ENCODE data around the gene GPR152. TPM values are rescaled to one million over a fixed set of nuclear protein-coding genes. Genes with fewer than 3 reads are reported as not detected.
A peak's percentile ranks its signal among the peaks of the same experiment; 100 is the strongest.

Gene GPR152
- total RNA-seq, 1 donor from 2014 or later: not detected

DNA sequence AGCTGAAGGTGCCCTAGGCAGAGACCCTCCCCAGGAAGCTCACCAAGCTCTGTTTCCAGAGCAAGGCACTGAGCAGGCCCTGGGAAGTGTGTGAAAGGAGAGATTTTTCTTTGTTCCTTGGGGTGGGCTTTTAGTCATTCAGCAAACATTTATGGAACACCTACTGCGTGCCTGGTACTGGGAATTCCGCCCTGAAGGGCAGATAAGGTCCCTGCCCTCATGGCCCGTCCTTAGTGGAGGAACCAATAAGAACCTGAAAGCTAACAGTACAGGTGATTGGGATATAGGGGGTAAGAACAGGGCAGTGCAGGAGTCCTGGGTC, 12.6 kb upstream of the GPR152 start:
- no peak for DNase-seq (ENCODE audit: low read depth in 2 of 2)

DNA sequence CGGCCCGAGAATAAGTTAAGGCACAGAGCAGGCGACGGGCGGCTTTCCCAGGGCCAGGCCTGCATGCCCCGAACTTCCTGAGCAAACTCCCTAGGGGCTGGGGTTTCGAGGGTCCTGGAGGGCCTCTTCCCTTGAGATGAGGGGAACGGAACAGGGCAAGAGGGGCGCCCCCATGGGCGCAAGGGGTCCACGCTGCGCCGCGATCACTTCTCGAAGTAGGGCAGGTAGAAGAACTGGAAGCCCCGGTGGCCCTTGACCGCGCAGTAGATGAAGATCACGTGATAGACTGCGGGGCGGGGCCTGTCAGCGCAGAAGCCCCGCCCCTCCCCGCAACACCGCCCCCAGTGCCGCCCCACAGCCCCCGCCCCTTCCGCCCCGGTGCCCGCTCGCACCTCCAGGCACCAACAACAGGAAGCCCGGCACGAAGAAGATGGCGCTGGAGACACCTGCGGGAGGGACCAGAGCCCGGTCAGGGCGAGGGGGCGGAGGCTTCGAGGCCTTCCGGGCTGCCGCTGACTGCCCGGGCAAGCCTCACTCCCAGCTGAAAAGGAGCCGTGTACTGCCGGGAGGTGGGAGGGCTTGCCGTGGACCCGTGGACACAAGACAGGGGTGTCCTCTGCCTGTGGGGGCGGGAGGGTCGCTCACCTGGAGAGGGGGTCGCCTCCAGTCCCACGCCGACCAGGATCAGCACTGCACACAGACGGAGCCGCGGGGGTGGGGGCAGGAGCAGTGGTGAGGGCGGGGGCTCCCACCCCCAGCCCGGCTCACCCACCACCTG, 12.1 kb upstream of the GPR152 start:
- DNase-seq (ENCODE audit: low read depth in 2 of 2): peak; percentile 55 to 86

DNA sequence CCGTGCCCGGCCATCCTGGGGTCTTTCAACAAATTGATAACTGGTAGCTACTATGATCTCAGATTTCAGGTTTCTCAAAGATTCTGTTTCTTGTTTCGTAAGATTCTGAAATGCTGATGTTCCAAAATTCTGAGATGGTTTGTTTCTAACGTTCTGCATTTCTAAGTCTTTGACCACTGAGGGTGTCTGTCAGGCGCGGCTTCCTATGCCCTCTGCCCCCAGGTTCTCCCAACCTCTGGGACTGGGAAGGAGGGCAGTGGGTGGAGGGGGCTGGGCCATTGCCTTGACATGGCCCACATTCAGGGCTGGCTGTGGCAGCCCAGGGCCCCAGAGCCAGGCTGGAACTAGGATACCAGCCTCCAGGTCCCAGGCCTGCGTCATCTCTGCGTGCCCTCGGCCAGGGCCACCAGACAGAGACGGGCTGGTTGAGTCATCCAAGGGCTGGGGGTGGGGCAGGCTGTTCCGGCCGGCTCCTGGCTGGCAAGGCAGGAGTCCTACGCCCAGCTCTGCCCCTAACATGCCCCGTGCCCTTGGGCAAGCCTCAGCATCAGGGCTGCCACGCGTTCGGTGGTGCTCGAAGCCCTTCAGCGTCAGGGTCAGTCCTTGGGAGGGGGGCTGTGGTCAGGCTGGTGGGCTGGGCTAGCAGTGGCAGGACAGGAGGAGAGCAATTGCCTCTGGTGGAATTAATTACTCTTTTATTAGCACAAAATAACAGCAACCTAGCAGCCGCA, 11.3 kb upstream of the GPR152 start:
- peak; percentile 37 to 72 for DNase-seq (ENCODE audit: low read depth in 2 of 2)

DNA sequence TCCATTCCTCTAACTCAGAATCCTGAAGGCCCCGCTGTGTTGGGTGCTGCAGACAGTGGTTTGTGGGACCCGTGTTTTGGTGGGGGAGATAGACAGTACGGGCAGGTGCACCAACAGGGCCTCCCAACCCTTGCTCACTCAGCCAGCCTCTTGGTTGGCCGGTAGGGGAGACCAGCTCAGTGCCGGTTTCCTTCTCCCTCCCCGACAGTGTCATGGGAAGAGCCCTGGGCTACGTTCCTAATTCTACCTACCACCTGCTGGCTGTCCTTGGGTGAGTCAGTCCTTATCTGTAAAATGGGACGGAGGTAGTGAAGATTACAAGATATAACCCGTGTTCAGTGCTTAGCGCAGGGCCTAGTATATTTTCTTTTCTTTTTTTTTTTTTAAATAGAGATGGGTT, 10.7 kb upstream of the GPR152 start:
- DNase-seq (ENCODE audit: low read depth in 2 of 2): no peak

DNA sequence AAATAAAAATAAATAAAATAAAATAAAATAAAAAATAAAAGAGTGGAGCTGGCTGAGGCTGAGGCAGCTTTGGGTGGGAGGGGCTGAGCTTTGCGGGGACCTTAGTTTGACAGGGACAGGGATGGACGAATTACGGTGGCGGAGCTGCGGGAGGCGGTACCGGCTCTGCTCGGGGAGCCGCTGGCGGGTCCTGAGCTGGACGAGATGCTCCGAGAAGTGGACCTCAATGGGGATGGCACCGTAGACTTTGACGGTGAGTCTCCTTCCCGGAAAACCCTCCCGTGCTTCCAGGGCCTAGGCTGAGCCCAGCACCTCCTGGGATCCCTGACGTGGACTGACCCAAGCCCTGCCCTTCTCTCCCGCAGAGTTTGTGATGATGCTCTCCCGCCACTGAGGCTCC, 5.7 kb upstream of the GPR152 start:
- no peak for DNase-seq (ENCODE audit: low read depth in 2 of 2)

DNA sequence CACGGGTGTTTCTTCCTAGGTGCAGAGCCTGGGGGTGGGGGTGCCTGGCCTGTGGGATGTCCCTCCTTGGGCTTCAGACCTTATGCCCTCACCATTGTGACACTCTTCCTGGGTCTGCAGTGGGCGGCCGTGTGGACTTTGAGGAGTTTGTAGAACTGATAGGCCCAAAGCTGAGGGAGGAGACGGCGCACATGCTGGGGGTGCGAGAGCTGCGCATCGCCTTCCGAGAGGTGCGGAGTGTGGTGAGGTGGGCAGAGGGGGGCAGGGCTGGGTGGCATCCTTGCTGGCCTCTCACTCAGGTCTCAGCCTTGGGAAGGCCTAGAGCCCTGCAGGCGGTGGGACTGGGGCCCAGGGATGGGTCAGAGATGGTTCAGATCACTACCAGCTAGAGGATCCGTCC, 4.9 kb upstream of the GPR152 start:
- DNase-seq (ENCODE audit: low read depth in 2 of 2): no peak

DNA sequence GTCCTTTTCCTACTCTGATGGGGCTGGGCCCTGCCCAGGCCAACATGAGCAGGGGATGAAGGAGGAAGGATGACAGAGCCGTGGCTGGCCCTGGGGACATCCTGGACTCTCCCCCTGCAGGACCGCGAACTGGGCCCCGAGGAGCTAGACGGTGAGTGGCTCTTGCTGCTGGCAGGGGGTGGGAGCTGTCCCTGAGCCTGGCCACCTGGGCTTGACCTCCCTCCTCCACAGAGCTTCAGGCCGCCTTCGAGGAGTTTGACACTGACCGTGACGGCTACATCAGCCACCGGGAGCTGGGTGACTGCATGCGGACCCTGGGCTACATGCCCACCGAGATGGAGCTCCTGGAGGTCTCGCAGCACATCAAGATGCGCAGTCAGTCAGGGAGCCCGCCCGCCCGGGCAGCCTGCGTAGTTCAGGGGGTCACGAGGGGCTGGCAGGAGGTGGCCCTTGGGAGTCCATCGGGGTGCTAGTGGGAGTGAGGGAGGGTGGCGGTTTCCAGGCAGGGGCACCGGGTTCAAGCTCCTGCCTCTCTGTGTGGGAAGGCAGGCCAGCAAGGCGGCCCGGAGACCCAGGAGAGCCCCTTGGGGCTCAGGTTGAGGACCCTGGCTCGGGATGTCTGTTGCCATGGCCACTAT, 3.7 kb upstream of the GPR152 start:
- no peak for DNase-seq (ENCODE audit: low read depth in 2 of 2)

DNA sequence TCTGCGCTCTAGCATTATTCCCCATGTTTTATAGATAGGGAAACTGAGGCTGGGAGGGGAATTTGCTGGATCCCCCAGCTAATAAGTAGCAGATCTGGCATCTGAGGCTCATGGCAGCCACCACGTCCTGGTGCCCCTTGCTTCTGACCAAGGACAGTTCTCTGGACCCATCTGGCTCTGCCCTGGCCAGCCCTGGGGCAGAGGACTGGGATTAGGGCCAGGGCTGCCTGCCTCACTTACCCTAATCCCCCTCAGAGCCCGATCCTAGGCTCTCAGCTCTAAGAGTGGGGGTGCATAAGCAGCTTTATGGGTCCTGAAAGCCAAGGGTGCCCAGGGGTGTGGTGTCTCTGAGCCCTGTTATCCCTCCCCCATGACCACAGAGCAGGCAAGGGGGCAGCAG, 2.5 kb upstream of the GPR152 start, which contains the start of gene CABP4:
CABP4 (plus strand) TSS at position 301 of the 400 bp plus-strand sequence; CDS start at position 371, 70 bp downstream.
- DNase-seq (ENCODE audit: low read depth in 2 of 2): no peak

DNA sequence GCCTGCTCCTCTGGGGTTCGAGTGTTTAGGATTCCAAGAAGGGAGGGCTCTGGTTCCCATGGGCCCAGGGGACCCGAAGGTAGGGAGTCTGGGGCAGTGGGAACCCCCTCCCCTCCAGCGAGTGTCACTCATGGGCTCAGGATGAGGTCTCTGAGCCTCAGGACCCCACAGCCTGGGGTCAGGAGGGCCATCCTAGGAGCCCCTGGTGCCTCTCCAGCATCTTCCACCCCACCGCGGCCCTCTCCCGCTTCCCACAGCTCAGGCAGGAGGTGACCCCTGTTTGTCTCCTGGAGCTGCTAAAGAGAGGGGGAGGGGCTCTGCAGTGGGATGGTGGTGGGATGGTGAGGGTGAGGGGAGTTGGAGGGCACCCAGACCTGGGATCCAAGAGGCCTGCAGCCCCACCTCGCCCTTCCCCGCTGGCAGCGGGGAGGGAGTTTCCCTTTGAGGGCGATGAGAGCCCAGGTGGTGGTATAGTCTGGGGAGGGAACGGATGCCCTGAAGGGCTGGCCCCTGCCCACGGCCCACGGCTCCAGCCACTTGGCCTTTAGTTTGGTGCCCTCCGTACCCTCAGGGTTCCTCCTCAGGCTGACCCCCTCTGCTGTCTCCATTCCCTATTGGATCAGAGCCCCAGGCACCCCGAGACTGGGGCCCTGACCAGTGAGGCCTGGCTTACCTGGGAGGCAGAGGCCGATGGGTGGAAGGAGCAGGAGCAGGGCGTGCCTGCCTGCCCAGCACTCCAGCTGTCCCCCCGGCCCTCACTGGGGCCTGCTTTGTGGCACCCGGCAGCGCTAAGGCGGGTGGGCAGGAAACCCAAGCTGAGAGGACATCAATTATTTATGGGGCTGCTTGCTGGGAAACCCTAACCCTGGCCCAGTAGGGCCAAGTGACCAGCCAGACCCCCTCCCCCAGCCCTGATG, 1.5 kb upstream of the GPR152 start:
- DNase-seq (ENCODE audit: low read depth in 2 of 2): no peak

DNA sequence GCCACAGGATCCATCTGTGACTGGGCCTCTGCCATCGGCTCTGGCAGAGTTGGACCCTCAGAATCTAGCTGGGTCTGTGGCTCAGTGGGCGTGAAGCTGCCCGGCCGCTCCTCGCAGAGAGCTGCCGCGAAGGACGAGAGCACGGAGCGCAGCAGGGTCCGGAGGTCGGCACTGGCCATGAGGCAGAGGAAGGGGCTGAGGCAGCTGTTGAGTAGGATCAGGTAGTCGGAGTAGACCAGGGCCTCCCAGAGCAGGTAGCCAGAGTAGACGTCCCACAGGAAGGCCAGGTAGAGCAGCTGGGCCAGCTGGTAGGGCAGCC, 912 bp downstream of the GPR152 start:
- no peak for DNase-seq (ENCODE audit: low read depth in 2 of 2)

DNA sequence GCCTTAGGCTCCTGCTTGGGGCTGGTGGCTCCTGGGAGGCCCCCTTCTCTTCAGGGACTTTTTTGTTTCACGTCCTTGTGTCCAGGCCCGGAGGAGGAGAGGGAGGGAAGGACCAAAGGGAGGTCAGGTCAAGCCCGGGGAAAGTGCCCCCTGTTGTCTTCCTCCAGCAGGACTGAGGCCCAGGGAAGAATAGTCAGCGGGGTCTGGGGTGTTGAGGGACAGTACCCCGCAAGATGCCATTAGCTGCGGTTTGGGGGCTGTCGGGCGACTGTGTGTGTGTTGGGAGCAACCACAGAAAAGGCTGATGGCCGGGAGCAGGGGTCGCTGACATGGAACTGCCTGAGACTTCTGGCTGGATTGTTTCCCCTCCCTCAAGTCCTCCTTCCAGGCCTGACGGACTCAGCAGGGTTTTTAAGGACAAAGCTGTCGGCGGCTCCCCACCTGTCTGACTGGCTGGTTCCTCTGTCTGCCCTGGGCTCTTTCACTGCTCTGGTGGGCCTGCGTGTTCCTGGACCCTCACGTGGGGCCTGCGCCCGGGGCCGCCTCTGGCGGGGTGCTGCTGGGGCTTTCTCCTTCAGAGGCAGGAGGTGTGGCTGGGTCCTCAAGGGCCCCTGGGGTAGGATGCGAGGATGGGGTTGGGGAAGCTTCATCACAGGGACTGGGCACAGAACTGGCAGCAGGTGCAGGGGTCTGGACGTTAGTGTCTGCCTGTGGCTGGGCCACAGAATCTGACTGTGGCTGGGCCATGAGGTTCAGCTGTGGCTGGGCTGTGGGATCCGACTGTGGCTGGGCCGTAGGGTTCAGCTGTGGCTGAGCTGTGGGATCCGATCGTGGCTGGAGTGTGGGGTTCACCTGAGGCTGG, 1.5 kb downstream of the GPR152 start:
- DNase-seq (ENCODE audit: low read depth in 2 of 2): no peak

DNA sequence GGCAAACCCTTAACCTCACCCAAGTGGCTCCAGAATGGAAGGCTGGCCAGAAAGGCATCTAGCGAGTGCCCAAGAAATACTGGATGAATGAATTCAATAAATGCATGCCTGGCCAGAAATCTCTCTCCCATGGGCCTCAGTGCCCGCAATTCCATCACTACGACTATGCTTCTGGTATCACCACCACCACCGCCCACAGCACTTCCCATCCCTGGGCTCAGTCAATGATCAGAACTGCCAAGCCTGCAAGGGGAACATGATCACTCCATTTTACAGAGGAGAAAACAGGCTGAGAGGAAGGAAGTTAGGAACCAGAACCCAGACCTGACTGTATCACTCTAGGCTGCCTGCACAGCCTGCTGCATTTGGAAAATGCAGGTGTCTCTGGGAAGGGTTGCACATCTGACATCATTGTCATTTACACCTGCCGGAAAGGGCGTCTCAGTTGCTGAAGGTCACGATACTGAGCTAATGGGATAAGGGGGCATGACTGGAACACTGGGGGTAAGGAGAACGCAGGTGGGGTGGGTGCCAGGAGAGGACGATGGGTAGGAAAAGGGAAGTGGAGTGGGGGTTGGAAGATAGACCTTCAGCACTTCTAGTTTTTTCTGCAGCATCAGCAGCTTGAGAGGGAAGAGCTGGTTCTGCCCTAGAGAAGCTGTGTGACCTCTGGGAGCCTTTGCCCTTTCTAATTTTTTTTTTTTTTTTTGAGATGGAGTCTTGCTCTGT, 3.2 kb downstream of the GPR152 start:
- no peak for DNase-seq (ENCODE audit: low read depth in 2 of 2)

DNA sequence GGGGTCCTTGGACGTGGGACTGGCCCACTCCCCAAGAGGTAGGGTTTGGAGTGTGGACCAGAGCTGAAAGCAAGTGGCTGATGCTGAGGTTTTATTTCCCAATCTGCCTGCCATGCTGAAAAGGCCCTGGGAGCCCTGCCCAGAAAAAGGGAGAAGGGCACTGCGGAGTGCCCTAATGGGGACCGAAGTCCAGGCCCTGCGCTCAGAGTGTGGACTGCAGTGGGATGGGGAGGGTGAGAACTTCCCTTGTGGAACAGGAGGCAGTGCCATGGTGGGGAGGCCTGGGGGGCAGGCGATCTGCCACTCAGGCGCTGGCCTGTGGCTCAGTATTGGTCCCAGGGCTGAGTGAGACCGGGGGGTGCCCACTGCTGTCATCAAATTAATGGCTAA, 4.3 kb downstream of the GPR152 start:
- DNase-seq (ENCODE audit: low read depth in 2 of 2): no peak

DNA sequence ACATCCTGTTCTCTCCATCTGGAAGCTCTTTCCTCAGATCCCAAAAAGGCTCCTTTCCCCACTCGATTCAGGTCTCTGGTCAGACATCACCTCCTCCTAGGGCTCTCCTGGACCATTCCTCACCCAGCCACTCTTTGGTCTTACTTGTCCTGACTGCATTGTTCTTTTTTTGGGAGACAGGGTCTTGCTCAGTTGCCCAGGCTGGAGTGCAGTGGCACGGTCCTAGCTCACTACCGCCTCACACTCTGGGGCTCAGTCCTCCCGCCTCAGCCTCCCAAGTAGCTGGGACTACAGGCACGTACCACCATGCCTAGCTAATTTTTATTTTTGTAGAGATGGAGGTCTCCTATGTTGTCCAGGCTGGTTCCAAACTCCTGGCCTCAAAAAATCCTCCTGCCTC, 7.0 kb downstream of the GPR152 start:
- no peak for DNase-seq (ENCODE audit: low read depth in 2 of 2)

DNA sequence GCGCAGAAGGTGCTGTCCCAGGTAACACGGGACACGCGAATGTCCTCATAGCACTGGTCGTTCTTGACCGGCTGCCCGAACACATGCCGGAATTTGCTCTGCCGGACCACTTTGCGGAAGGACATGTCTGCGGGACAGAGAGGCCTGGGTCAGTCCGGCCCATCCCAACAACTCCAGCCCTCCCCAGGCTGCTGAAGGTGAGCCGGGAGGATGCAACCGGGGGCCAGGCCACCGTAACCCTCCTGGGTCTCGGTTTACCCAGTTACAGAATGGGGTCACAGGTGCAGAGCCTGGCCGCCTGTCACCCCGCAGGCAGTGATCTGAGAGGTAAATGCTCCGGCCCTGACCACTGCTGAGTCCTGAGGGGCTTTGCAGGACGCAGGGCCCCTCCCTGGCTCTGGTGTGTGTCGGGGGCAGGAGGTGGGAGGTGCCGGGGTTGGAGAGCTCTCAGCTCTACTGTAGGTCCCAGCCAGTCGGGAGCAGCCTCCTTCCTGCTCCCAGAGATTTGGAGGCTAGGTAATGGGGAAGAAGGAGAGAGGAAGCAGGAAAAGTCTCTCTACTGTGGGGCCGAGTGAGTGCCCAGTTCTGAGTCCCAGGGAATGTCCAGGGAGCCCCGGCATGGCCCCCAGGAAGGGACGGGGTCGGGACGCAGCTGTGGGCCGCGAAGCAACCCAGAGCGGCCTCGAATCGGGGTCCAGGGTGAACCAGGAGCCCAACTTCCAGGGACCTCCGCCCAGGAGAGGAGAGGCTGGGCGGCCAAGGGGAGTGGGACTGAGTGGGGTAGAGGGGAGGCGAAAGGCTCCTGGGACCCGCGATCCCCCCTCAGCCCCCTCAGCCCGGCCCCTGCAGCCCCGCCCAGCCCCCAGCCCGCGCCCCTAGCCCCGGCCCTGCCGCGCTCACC, 9.8 kb downstream of the GPR152 start:
- peak in 1 of 2 donors; percentile 22 for DNase-seq (ENCODE audit: low read depth in 2 of 2)

DNA sequence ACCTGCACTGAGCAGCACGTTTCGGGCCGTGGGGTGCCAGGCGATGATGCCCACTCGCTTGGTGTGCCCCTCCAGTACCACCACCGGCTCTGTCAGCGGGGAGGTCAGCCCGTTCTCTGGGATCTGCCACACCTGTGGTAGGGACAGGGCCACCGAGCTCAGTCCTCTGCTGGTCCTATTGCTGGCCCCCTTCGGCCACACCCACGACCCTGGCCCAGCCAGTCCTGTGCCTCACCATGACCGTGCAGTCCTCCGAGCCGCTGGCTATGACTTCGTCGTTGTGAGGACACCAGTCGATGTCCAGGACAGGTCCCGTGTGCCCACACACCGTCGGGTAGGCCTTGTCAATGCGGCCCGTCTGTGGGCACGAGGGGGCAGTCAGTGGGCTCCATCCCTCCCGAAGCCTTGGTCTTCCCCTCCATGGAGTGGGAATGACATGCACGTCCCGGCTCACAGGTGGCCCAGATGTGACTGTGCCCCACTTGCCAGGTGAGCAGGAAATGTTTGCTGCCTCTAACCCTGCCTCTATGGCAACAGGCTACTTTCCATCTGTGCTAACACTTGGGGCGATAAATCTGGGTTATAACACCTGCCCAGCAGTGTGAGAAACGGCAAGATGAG, 10.7 kb downstream of the GPR152 start:
- no peak for DNase-seq (ENCODE audit: low read depth in 2 of 2)

DNA sequence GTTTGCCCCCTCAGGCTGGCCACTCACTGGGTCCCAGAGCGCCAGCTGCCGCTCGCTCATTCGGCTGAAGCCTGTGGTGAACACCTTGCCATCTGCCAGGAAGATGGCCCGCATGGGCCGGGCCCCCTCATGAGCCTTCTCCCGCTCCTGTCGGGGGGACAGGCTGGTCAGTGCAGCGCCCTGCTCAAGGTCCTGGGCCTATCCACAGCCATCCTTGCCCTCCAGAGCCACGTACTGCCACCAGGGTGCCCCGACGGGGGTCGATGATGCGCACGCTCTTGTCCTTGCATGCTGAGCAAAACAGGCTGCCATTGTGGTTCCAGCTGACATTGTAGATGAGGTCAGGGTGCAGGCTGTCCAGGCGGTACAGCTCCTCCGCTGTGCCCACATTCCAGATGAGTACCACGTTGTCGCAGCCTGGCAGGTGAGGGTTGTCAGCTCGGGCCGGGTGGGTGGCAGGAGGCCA, 11.4 kb downstream of the GPR152 start:
- DNase-seq (ENCODE audit: low read depth in 2 of 2): no peak

Data from dermis microvascular lymphatic vessel endothelial cell (primary cell).